K562 (cell line): Measurements from ENCODE around the gene SELENOO. TPM values are rescaled to one million over a fixed set of nuclear protein-coding genes. Genes with fewer than 3 reads are reported as not detected.

Source experiments
- BCLAF1 ChIP-seq, 2 experiments: fragments of 450-650 bp in 1 of 2; IDR thresholded peaks; 2 replicates each; pipeline ENCODE4 v1.6.1; 2011 to 2017; ENCODE audit warnings: low read depth in 2 of 2, antibody characterized with exemption in 1 of 2, borderline replicate concordance in 1 of 2, low read length in 1 of 2, mild to moderate bottlenecking in 1 of 2, mixed read lengths in 1 of 2; ENCODE audit not compliant: control insufficient read depth in 1 of 2
- CXXC5 ChIP-seq: fragments of 250-450 bp; sonication (Bioruptor Pico); IDR thresholded peaks from 2 replicates; pipeline ENCODE4 v1.8.0; 2022; ENCODE audit warnings: inconsistent platforms, mild to moderate bottlenecking, moderate library complexity
- HCFC1 ChIP-seq: IDR thresholded peaks from 2 replicates; pipeline ENCODE4 v1.6.1; 2012; ENCODE audit warnings: low read depth, low read length, improper control_type of control experiment
- HNRNPUL1 ChIP-seq: fragments of 200-400 bp; formaldehyde crosslinking; IDR thresholded peaks from 2 replicates; pipeline ENCODE4 v1.6.1; 2017; ENCODE audit warnings: low read length
- MLLT1 ChIP-seq, 2 experiments: fragments of 450-650 bp; IDR thresholded peaks; 2 replicates each; pipeline ENCODE4 v1.6.1; 2016
- MNT ChIP-seq, 2 experiments: fragments of 450-650 bp; conservative IDR thresholded peaks; 2 replicates each; pipeline ENCODE4 v1.6.1; 2017; ENCODE audit warnings: mild to moderate bottlenecking in 2 of 2, moderate library complexity in 2 of 2
- NCOA6 ChIP-seq: fragments of 450-650 bp; IDR thresholded peaks from 2 replicates; pipeline ENCODE4 v1.6.1; 2017; ENCODE audit warnings: mild to moderate bottlenecking
- NFIC ChIP-seq: fragments of 450-650 bp; IDR thresholded peaks from 2 replicates; pipeline ENCODE4 v1.6.1; 2017; ENCODE audit warnings: mild to moderate bottlenecking, inconsistent platforms
- POLR2A ChIP-seq: fragments of 450-650 bp; conservative IDR thresholded peaks from 2 replicates; pipeline ENCODE4 v1.6.1; 2016
- RB1 ChIP-seq: fragments of 450-650 bp; IDR thresholded peaks from 2 replicates; pipeline ENCODE4 v1.6.1; 2017; ENCODE audit warnings: low read depth, mild to moderate bottlenecking
- RBM14 ChIP-seq: fragments of 200-400 bp; formaldehyde crosslinking; IDR thresholded peaks from 2 replicates; pipeline ENCODE4 v1.6.1; 2018; ENCODE audit warnings: low read depth, mild to moderate bottlenecking, low read length, moderate library complexity, borderline replicate concordance; ENCODE audit not compliant: insufficient read depth
- SP2 ChIP-seq: IDR thresholded peaks from 2 replicates; pipeline ENCODE4 v1.6.1; 2011; ENCODE audit warnings: mild to moderate bottlenecking, low read depth, low read length, moderate library complexity; ENCODE audit not compliant: poor library complexity, severe bottlenecking; ENCODE audit errors: extremely low read depth
- TFAP4 ChIP-seq: sonication (generic); formaldehyde crosslinking; IDR thresholded peaks from 2 replicates; pipeline ENCODE4 v1.8.0; 2022; ENCODE audit warnings: missing genetic modification reagents, mild to moderate bottlenecking, moderate library complexity, borderline replicate concordance
- VEZF1 ChIP-seq: fragments of 200-800 bp; sonication (Bioruptor generic); IDR thresholded peaks from 2 replicates; pipeline ENCODE4 v1.6.1; 2017; ENCODE audit warnings: missing genetic modification characterization, missing compliant biosample characterization
- ZBTB12 ChIP-seq: fragments of 250-450 bp; sonication (Bioruptor Pico); IDR thresholded peaks from 2 replicates; pipeline ENCODE4 v1.4.0; 2020
- ZNF212 ChIP-seq: fragments of 450-650 bp; formaldehyde crosslinking; IDR thresholded peaks from 2 replicates; pipeline ENCODE4 v1.4.0; 2020; ENCODE audit warnings: mild to moderate bottlenecking
- ZNF785 ChIP-seq: fragments of 250-450 bp; sonication (Bioruptor Pico); IDR thresholded peaks from 2 replicates; pipeline ENCODE4 v1.4.0; 2020; ENCODE audit warnings: mild to moderate bottlenecking
- polyA plus RNA-seq, 8 experiments: library from polyadenylated mRNA; depleted of rRNA in 4 of 8; stranded (reverse) in 5 of 8; unstranded in 3 of 8; fragments of >200 nt; fragmentation: Nextera tagmentation in 2 of 8; fragmentation: Illumina TruSeq in 1 of 8; extraction: Ambion mirVana in 2 of 8; extraction: Trizol in 1 of 8; gene quantifications; 2 replicates each; pipeline versions ENCODE4 v1.2.1 to v1.2.3, GENCODE V29; 2011 to 2014; ENCODE audit warnings: inconsistent platforms in 1 of 8, missing spikeins in 1 of 8
- total RNA-seq, 7 experiments: library from RNA; depleted of rRNA in 6 of 7; stranded (reverse); fragments of >200 nt in 6 of 7; fragmentation: Illumina TruSeq in 2 of 7; extraction: Trizol in 2 of 7; gene quantifications; 2 replicates each; pipeline versions ENCODE4 v1.2.1 to v1.2.3, GENCODE V29; 2011 to 2021; ENCODE audit warnings: low replicate concordance in 1 of 7

Gene SELENOO
- total and polyA plus RNA-seq, 9 of the 15 experiments (the other 6 are each of a cell fraction or from before 2014, with no cell fraction given): 0.37 to 24.9 (median 8.3) TPM

- peak in 1 of 2 experiments; percentile 89; a peak in 2 of 4 replicates for TF ChIP-seq MLLT1 (IDR thresholded peaks at IDR 0.05)
- peak; percentile 68 for TF ChIP-seq TFAP4 (CRISPR knock-in tag)
- peak; percentile 31; the same call in 1 of the 2 replicates for TF ChIP-seq ZBTB12
- no peak for TF ChIP-seq HCFC1
- TF ChIP-seq NFIC: peak; percentile 79
- peak; percentile 57 for TF ChIP-seq POLR2A
- TF ChIP-seq ZNF212: no peak
- TF ChIP-seq CXXC5: peak; percentile 64
- TF ChIP-seq NCOA6: no peak
- no peak for TF ChIP-seq SP2
- peak in 1 of 2 experiments; percentile 41; a peak in 1 of 4 replicates for TF ChIP-seq MNT (conservative IDR thresholded peaks at IDR 0.05)
- no peak for TF ChIP-seq BCLAF1 (IDR thresholded peaks at IDR 0.05; ENCODE audit: borderline replicate concordance in 1 of 2, control insufficient read depth in 1 of 2, low read depth in 2 of 2, low read length in 1 of 2)
- no peak for TF ChIP-seq HNRNPUL1
- no peak for TF ChIP-seq RBM14
- 0 out of 2 replicates have a peak, but pooled peaks have one; percentile 39 for TF ChIP-seq RB1
- no peak for TF ChIP-seq ZNF785
- TF ChIP-seq VEZF1 (CRISPR knock-in tag): peak; percentile 92
Measured at GRCh38 chr22:50190182-50190940, 10.4 kb upstream of the SELENOO start (continued).
